ENCODE results near the gene ANGPTL8. TPM values are rescaled to one million over a fixed set of nuclear protein-coding genes. Genes with fewer than 3 reads are reported as not detected.
A peak's percentile ranks its signal among the peaks of the same experiment; 100 is the strongest.

Gene ANGPTL8
- total and polyA plus RNA-seq, 2 of the 13 experiments (the other 11 are each of a cell fraction or from before 2014, with no cell fraction given) = 27.3 to 243 TPM

GRCh38 chr19:11242864-11243797, 3.7 kb downstream of the ANGPTL8 start (continued):
- TF ChIP-seq, protein P1, sequence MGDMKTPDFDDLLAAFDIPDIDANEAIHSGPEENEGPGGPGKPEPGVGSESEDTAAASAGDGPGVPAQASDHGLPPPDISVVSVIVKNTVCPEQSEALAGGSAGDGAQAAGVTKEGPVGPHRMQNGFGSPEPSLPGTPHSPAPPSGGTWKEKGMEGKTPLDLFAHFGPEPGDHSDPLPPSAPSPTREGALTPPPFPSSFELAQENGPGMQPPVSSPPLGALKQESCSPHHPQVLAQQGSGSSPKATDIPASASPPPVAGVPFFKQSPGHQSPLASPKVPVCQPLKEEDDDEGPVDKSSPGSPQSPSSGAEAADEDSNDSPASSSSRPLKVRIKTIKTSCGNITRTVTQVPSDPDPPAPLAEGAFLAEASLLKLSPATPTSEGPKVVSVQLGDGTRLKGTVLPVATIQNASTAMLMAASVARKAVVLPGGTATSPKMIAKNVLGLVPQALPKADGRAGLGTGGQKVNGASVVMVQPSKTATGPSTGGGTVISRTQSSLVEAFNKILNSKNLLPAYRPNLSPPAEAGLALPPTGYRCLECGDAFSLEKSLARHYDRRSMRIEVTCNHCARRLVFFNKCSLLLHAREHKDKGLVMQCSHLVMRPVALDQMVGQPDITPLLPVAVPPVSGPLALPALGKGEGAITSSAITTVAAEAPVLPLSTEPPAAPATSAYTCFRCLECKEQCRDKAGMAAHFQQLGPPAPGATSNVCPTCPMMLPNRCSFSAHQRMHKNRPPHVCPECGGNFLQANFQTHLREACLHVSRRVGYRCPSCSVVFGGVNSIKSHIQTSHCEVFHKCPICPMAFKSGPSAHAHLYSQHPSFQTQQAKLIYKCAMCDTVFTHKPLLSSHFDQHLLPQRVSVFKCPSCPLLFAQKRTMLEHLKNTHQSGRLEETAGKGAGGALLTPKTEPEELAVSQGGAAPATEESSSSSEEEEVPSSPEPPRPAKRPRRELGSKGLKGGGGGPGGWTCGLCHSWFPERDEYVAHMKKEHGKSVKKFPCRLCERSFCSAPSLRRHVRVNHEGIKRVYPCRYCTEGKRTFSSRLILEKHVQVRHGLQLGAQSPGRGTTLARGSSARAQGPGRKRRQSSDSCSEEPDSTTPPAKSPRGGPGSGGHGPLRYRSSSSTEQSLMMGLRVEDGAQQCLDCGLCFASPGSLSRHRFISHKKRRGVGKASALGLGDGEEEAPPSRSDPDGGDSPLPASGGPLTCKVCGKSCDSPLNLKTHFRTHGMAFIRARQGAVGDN (CRISPR knock-in tag; IDR thresholded peaks at IDR 0.05) = peak; percentile 95
- TF ChIP-seq, protein P2, sequence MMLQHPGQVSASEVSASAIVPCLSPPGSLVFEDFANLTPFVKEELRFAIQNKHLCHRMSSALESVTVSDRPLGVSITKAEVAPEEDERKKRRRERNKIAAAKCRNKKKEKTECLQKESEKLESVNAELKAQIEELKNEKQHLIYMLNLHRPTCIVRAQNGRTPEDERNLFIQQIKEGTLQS (CRISPR knock-in tag; IDR thresholded peaks at IDR 0.05) = no peak
- TF ChIP-seq, protein P3, sequence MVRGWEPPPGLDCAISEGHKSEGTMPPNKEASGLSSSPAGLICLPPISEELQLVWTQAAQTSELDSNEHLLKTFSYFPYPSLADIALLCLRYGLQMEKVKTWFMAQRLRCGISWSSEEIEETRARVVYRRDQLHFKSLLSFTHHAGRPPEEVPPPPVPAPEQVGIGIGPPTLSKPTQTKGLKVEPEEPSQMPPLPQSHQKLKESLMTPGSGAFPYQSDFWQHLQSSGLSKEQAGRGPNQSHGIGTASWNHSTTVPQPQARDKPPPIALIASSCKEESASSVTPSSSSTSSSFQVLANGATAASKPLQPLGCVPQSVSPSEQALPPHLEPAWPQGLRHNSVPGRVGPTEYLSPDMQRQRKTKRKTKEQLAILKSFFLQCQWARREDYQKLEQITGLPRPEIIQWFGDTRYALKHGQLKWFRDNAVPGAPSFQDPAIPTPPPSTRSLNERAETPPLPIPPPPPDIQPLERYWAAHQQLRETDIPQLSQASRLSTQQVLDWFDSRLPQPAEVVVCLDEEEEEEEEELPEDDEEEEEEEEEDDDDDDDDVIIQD (CRISPR knock-in tag; IDR thresholded peaks at IDR 0.05; ENCODE audit: low read depth) = no peak
- no peak for TF ChIP-seq HDAC1 (CRISPR knock-in tag; IDR thresholded peaks at IDR 0.05)
- TF ChIP-seq CENPX (CRISPR knock-in tag; IDR thresholded peaks at IDR 0.05) = no peak
- TF ChIP-seq ZNF12 (CRISPR knock-in tag; IDR thresholded peaks at IDR 0.05) = no peak
- no peak for TF ChIP-seq DPF2 (CRISPR knock-in tag; IDR thresholded peaks at IDR 0.05; ENCODE audit: borderline replicate concordance, low read depth)
- TF ChIP-seq ARID2 (CRISPR knock-in tag; IDR thresholded peaks at IDR 0.05; ENCODE audit: borderline replicate concordance) = no peak
- peak; percentile 57; the same call in 1 of the 2 replicates for TF ChIP-seq MTA1 (CRISPR knock-in tag; IDR thresholded peaks at IDR 0.05; ENCODE audit: borderline replicate concordance)
- no peak for TF ChIP-seq BHLHE40 (IDR thresholded peaks at IDR 0.05; ENCODE audit: low read length)
- TF ChIP-seq ZNF234 (CRISPR knock-in tag; conservative IDR thresholded peaks at IDR 0.05) = no peak
- TF ChIP-seq ZNF781 (CRISPR knock-in tag; IDR thresholded peaks at IDR 0.05; ENCODE audit: borderline replicate concordance, not compliant biosample characterization) = no peak
- TF ChIP-seq HCFC1 (IDR thresholded peaks at IDR 0.05; ENCODE audit: low read depth, low read length) = no peak
- TF ChIP-seq SNRNP70 (IDR thresholded peaks at IDR 0.05; ENCODE audit: low read depth, low read length) = no peak
- no peak for TF ChIP-seq ZNF329 (CRISPR knock-in tag; IDR thresholded peaks at IDR 0.05; ENCODE audit: low read depth)
- TF ChIP-seq, protein P4, sequence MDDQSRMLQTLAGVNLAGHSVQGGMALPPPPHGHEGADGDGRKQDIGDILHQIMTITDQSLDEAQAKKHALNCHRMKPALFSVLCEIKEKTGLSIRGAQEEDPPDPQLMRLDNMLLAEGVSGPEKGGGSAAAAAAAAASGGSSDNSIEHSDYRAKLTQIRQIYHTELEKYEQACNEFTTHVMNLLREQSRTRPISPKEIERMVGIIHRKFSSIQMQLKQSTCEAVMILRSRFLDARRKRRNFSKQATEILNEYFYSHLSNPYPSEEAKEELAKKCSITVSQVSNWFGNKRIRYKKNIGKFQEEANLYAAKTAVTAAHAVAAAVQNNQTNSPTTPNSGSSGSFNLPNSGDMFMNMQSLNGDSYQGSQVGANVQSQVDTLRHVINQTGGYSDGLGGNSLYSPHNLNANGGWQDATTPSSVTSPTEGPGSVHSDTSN (CRISPR knock-in tag; IDR thresholded peaks at IDR 0.05; ENCODE audit: borderline replicate concordance) = no peak
- TF ChIP-seq ZBTB10 (CRISPR knock-in tag; IDR thresholded peaks at IDR 0.05; ENCODE audit: borderline replicate concordance) = 0 out of 2 replicates have a peak, but pooled peaks have one; percentile 45

All from HepG2 (cell line).